Stimulated activated naive CD8-positive, alpha-beta T cell treated with anti-CD3 and anti-CD28 coated beads, Interleukin-15, Interleukin-2, amounts not matched to agents 100 ng/mL and 50 ng/mL, for 24 hours (primary cell): ENCODE data around the gene CCDC127.
"Not testable (repeated sequence)": the region's sequence is repeated elsewhere in the genome, so short reads cannot be mapped to it uniquely, and the experiment has no call there.

Experiments used
- H3K27ac Mint-ChIP-seq: one replicate; pipeline ENCODE4 v1.8.0; 2021; ENCODE audit warnings: mild to moderate bottlenecking, mixed read lengths
- H3K27me3 Mint-ChIP-seq: one replicate; pipeline ENCODE4 v1.8.0; 2021; ENCODE audit warnings: mixed read lengths
- H3K36me3 Mint-ChIP-seq: one replicate; pipeline ENCODE4 v1.8.0; 2021; ENCODE audit warnings: low read depth, mixed read lengths
- H3K4me1 Mint-ChIP-seq: one replicate; pipeline ENCODE4 v1.8.0; 2021; ENCODE audit warnings: low read depth, mixed read lengths
- H3K4me3 Mint-ChIP-seq: one replicate; pipeline ENCODE4 v1.8.0; 2021; ENCODE audit warnings: mild to moderate bottlenecking, mixed read lengths
- H3K9me3 Mint-ChIP-seq: one replicate; pipeline ENCODE4 v1.8.0; 2021; ENCODE audit warnings: mixed read lengths

The CCDC127 gene, protein sequence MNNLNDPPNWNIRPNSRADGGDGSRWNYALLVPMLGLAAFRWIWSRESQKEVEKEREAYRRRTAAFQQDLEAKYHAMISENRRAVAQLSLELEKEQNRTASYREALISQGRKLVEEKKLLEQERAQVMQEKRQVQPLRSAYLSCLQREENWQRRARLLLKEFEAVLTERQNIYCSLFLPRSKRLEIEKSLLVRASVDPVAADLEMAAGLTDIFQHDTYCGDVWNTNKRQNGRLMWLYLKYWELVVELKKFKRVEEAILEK

DNA sequence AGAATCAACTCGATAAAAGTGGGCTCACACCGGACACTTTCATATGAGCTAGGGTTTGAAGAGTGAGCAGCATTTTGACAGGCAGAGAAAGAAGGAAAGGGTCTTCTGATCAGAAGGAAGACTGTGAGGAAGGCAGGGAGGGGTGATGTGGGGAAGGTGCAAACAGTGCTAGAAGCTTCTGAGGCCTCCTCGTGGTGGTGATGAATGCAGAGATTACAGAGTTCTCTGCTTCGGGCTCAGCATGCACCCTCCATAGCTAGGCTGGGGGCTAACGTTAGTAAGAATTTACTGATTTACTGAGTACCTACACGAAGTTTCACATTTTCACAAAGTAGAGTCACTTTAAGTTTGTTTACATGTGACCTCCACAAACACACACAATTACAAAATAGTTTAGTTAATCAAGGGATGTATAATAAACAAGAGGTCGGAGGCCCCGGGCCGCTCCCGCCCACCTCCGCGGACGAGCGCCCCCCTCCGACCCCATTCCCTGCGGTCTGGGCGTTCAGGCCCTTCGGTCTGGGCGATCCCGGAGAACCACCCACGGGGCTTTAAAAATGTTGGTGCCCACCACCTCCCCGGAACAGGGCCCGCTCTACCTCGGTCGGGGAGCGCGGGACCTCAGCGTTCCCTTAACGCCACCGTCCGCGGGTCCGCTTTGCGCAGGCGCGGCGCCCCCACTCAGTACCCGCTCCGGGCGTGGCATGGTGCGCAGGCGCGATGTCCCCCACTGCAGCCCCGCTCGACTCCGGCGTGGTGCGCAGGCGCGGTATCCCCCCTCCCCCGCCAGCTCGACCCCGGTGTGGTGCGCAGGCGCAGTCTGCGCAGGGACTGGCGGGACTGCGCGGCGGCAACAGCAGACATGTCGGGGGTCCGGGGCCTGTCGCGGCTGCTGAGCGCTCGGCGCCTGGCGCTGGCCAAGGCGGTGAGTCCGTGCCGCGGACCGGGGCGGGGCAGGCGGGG lies at the start of gene CCDC127, which contains the start of gene SDHA:
TSS of gene CCDC127 (minus strand) at position 660 of the 963 bp plus-strand sequence. CDS start 1,304 bp downstream, outside the sequence.
TSS of gene SDHA (plus strand) at position 827 of the 963 bp plus-strand sequence. CDS start at position 863, 36 bp downstream.
- H3K27me3 Mint-ChIP-seq, result not testable (repeated sequence)

DNA sequence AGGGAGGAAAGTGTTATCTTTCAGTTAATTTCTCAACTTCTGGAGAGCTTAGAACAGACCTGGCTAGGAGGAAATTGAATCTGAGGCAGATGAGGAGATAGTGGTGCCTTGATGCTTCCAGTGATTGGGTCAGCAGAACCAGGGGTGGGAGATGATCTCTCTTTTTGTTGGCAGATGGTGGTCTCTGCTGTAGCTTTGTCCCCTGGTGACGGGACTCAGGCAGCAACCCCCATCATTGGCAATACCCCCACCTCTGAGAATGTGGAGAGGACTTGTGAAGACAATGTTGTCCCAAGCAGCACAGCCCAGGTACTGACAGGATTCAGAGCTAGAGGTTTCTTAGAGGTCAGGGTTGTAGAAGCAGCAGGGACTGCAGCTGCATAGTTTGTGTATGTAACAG lies 49.8 kb upstream of the CCDC127 start:
- Mint-ChIP-seq H3K9me3 (no peaks in the 10 kb centered on the region), H3K27me3 (no peaks in the 10 kb centered on the region), H3K4me3 (no peak overlapping the region), H3K4me1 (peaks cover 19% of the 10 kb centered on the region), H3K27ac (no peak overlapping the region), H3K36me3 (peaks cover 21% of the 10 kb centered on the region)

More for the DNA sequence above, at the start of gene CCDC127, which contains the start of gene SDHA:
- peaks cover 33% of the 10 kb centered on the region for H3K36me3 Mint-ChIP-seq
- peaks cover 65% of the 10 kb centered on the region for H3K4me1 Mint-ChIP-seq
- H3K9me3 Mint-ChIP-seq, result not testable (repeated sequence)
- H3K27ac Mint-ChIP-seq, result peak within 1 kb of the TSS; percentile 82
- peak within 1 kb of the TSS; percentile 93 for H3K4me3 Mint-ChIP-seq

DNA sequence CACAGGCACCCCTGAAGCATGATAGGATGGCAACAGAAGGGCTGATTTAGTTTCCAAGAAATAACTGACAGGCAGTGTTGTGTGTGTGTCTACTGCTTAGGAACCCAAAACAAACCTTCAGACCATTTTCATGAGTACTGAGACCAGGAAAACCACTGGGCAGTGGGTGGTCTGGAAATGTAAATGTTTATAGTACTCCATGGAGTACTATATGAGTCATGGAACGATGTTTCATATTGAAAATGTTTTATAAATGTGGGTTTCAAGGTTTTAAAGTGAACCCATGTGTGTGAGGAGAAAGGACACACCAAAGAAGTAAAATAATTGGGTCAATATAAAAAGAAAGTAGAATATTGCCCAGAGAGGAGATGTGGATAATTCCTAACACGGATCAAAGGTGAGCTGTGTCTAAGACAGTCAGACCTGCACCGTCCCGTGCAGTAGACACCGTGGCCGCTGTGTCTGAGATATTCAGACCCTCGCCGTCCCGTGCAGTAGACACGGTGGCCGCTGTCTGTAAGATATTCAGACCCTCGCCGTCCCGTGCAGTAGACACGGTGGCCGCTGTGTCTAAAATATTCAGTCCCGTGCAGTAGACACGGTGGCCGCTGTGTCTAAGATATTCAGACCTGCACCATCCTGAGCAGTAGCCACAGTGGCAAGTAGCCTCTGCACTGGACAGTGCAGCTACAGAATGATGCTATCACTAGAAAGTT lies 48.5 kb upstream of the CCDC127 start:
- H3K27ac Mint-ChIP-seq, result peak overlapping the region; percentile 27
- H3K4me1 Mint-ChIP-seq, result peaks cover 19% of the 10 kb centered on the region

DNA sequence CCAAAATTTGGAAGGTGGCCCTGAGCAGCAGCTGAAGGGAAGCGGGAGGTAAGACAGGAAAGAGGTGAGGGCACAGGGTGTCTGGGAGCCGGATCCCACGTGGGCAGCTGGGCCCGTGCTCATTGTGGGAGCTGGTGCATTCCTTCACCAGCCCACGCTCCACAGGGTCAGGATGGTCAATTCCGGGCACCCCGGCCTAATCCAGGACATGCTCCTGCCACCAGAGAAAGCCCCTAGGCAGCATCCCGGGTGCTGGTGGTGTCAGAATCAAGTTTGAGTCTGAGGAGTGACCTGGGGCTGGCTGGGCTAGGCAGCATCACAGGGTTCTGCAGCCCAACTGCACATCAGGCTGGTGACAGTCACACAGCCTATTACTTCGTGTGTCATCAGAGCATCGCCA lies 46.4 kb upstream of the CCDC127 start:
- Mint-ChIP-seq H3K36me3 (peaks cover 25% of the 10 kb centered on the region), H3K27ac (peak overlapping the region; percentile 52), H3K4me1 (peaks cover 8% of the 10 kb centered on the region), H3K27me3 (no peaks in the 10 kb centered on the region), H3K4me3 (no peak overlapping the region), H3K9me3 (no peaks in the 10 kb centered on the region)

More for the DNA sequence above, 48.5 kb upstream of the CCDC127 start:
- H3K4me3 Mint-ChIP-seq, H3K27me3 Mint-ChIP-seq, H3K9me3 Mint-ChIP-seq: not testable (repeated sequence)
- H3K36me3 Mint-ChIP-seq, result peaks cover 25% of the 10 kb centered on the region

DNA sequence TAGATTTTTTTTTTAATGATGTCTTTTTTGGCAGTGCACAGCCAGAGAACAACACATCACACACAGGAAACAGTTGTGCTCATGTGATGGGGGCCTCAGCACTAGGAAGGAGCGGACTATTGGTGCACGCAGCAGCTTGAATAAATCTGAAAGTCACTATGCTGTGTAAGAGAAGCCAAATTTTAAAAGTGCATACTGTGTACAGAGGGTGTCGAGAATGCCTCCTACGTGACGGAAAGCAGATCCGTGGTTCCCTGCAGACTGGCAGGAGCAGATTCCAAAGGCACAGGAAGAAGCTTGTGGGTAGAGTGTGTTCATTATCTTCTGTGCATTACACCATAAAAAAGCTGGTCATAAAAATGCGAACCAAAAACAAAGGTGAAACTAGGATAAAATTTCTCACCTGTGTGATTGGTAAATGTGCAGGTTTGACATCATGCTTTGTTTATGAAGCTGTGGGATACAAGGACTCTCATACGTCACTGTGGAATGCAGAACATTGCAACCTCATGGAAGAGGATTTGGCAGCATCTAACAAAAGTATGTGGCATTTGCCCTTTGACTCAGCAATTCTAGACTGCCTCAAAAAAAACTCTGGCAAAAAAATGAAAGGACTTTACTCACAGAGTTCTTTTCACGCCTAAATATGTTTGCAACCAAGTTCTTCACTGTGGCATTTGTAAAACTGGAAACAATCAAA lies 45.5 kb upstream of the CCDC127 start:
- peaks cover 25% of the 10 kb centered on the region for H3K36me3 Mint-ChIP-seq
- not testable (repeated sequence) for H3K4me1 Mint-ChIP-seq, H3K4me3 Mint-ChIP-seq, H3K27me3 Mint-ChIP-seq, H3K9me3 Mint-ChIP-seq
- H3K27ac Mint-ChIP-seq, result peak overlapping the region; percentile 47

DNA sequence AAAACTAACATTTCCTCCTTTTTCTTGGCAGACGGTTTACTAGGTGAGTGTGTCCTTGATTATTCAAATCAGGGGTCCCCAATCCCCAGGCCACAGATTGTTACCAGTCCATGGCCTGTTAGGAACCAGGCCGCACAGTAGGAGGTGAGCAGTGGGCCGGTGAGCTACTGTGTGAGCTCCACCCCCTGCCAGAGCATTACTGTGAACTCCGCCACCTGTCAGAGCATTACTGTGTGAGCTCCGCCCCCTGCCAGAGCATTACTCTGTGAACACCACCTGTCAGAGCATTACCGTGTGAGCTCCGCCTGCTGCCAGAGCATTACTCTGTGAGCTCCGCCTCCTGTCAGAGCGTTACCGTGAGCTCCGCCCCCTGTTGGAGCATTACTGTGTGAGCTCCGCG lies 39.2 kb upstream of the CCDC127 start:
- Mint-ChIP-seq H3K4me3 (no peak overlapping the region), H3K27ac (no peak overlapping the region), H3K9me3 (no peaks in the 10 kb centered on the region), H3K4me1 (peaks cover 4% of the 10 kb centered on the region), H3K27me3 (no peaks in the 10 kb centered on the region), H3K36me3 (peaks cover 31% of the 10 kb centered on the region)

DNA sequence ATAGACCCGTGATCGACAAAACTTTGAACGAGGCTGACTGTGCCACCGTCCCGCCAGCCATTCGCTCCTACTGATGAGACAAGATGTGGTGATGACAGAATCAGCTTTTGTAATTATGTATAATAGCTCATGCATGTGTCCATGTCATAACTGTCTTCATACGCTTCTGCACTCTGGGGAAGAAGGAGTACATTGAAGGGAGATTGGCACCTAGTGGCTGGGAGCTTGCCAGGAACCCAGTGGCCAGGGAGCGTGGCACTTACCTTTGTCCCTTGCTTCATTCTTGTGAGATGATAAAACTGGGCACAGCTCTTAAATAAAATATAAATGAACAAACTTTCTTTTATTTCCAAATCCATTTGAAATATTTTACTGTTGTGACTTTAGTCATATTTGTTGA lies 38.4 kb upstream of the CCDC127 start:
- H3K4me1 Mint-ChIP-seq, H3K4me3 Mint-ChIP-seq, H3K27me3 Mint-ChIP-seq, H3K27ac Mint-ChIP-seq, H3K9me3 Mint-ChIP-seq: not testable (repeated sequence)
- peaks cover 30% of the 10 kb centered on the region for H3K36me3 Mint-ChIP-seq

DNA sequence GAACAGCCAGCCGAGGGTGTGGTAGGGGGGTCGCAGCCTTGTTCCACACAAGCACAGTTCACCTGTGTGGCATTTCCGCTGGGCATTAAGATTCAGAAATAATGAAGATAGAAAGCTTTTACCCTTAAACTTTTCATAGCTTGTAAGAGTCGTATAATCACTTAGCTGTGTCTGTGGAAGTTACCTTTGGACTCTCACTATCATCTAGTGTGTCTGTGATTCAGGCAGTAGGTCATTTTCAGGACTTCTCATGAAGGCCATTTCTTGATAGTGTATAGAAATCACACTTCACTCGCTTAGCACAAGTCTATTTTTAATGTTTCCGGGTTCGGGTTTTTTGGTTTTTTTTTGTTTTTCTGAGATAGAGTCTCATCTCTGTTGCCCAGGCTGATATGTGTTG lies 37.2 kb upstream of the CCDC127 start:
- H3K36me3 Mint-ChIP-seq, result peaks cover 32% of the 10 kb centered on the region
- H3K27ac Mint-ChIP-seq, result not testable (repeated sequence)

DNA sequence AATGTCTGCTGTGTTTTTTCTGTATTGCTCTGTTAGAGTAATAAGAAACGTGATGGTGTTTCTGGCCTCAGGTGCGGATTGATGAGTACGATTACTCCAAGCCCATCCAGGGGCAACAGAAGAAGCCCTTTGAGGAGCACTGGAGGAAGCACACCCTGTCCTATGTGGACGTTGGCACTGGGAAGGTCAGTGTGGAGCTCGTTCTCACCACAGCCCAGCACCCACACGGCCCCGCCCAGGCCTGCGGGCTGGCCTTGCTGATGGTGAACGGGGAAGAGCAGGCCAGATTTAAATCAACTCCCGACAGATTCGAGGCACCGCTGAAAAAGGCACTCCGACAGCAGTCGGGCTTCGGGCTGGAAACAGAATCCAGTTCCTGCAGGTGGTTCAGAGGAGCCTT lies 36.4 kb upstream of the CCDC127 start:
- not testable (repeated sequence) for H3K27me3 Mint-ChIP-seq, H3K4me1 Mint-ChIP-seq, H3K27ac Mint-ChIP-seq, H3K9me3 Mint-ChIP-seq, H3K4me3 Mint-ChIP-seq
- H3K36me3 Mint-ChIP-seq, result peaks cover 40% of the 10 kb centered on the region

More for the DNA sequence above, 37.2 kb upstream of the CCDC127 start:
- not testable (repeated sequence) for H3K27me3 Mint-ChIP-seq, H3K9me3 Mint-ChIP-seq, H3K4me1 Mint-ChIP-seq, H3K4me3 Mint-ChIP-seq

DNA sequence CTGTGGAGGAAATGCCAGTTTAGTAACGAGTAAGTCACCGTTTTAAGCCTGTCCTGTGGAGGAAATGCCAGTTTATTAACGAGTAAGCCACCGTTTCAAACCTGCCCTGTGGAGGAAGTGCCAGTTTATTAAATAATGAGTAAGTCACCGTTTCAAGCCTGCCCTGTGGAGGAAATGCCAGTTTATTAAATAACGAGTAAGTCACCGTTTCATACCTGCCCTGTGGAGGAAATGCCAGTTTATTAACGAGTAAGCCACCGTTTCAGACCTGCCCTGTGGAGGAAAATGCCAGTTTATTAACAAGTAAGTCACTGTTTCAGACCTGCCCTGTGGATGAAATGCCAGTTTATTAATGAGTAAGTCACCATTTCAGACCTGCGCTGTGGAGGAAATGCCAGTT lies 34.6 kb upstream of the CCDC127 start:
- Mint-ChIP-seq H3K27ac (no peak overlapping the region), H3K27me3 (no peaks in the 10 kb centered on the region), H3K36me3 (peaks cover 57% of the 10 kb centered on the region), H3K9me3 (no peaks in the 10 kb centered on the region), H3K4me3 (no peak overlapping the region), H3K4me1 (peaks cover 4% of the 10 kb centered on the region)

DNA sequence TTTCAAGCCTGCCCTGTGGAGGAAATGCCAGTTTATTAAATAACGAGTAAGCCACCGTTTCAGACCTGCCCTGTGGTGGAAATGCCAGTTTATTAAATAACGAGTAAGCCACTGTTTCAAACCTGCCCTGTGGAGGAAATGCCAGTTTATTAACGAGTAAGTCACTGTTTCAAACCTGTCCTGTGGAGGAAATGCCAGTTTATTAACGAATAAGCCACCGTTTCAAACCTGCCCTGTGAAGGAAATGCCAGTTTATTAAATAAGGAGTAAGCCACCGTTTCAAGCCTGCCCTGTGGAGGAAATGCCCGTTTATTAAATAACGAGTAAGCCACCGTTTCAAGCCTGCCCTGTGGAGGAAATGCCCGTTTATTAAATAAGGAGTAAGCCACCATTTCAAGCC lies 34.0 kb upstream of the CCDC127 start:
- H3K27ac Mint-ChIP-seq, H3K9me3 Mint-ChIP-seq, H3K4me1 Mint-ChIP-seq, H3K27me3 Mint-ChIP-seq, H3K4me3 Mint-ChIP-seq: not testable (repeated sequence)
- peaks cover 59% of the 10 kb centered on the region for H3K36me3 Mint-ChIP-seq

DNA sequence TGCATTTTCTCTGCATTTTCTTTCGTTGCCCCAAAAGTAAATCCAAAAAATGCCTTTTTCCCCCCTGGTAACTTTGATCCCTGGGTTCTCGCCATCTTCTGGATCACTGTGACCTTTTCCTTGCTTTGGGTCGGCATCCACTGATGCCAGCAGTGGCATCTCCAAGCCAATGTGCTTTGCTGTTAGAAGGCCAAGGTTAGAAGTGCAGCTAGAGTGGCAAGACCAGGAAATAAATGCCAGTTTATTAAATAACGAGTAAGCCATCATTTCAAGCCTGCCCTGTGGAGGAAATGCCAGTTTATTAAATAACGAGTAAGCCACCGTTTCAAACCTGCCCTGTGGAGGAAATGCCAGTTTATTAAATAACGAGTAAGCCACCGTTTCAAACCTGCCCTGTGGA lies 33.6 kb upstream of the CCDC127 start:
- H3K27me3 Mint-ChIP-seq, H3K9me3 Mint-ChIP-seq, H3K27ac Mint-ChIP-seq, H3K4me1 Mint-ChIP-seq, H3K4me3 Mint-ChIP-seq: not testable (repeated sequence)
- peaks cover 59% of the 10 kb centered on the region for H3K36me3 Mint-ChIP-seq

DNA sequence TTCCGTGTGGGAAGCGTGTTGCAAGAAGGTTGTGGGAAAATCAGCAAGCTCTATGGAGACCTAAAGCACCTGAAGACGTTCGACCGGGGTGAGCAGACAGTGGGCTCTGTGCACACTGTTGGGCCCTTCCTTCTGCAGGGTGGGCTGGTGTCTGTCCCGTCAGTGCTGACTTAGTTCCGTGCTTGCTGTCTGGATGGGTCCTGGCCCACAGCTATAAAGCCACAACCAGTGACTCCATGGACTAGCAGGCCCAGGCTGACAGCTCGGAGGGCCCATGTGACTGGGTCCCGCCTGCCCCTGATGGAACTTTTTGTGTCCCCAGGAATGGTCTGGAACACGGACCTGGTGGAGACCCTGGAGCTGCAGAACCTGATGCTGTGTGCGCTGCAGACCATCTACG lies 33.1 kb upstream of the CCDC127 start:
- H3K27me3 Mint-ChIP-seq, H3K4me3 Mint-ChIP-seq, H3K4me1 Mint-ChIP-seq, H3K9me3 Mint-ChIP-seq, H3K27ac Mint-ChIP-seq: not testable (repeated sequence)
- H3K36me3 Mint-ChIP-seq, result peaks cover 59% of the 10 kb centered on the region

DNA sequence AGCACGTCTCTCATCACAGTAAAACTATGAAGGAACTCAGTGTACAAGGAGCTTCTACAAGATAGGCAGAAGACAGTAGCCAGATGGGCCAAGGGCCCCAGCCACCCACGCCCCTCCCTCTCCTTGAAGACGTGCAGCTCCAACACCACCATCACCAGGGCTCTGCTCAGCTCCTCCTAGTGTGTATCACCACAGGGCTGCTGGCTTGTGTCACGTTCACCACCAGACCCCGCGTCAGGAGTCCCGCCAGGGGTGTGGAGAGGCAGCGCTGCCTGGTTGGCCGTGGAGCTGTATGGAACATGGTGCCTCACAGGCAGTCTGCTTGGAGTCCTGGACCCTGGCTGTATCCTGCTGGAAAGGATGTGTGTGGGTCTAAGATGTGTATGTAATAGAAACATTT lies 32.4 kb upstream of the CCDC127 start:
- not testable (repeated sequence) for H3K27me3 Mint-ChIP-seq, H3K27ac Mint-ChIP-seq, H3K4me1 Mint-ChIP-seq, H3K4me3 Mint-ChIP-seq, H3K9me3 Mint-ChIP-seq
- H3K36me3 Mint-ChIP-seq, result peaks cover 59% of the 10 kb centered on the region
